KOPT-K1 (cell line): ENCODE data around the gene KRTAP15-1.

Experiments used
- H3K27ac ChIP-seq: fragments of 200-600 bp; sonication (generic); 2 replicates; pipeline ENCODE4 v1.5.1; 2016; ENCODE audit warnings: antibody characterized with exemption, mild to moderate bottlenecking, low read depth, low read length; ENCODE audit not compliant: poor library complexity, severe bottlenecking
- H3K36me3 ChIP-seq: fragments of 200-600 bp; sonication (generic); 2 replicates; pipeline ENCODE4 v1.5.1; 2017; ENCODE audit warnings: antibody characterized with exemption, mild to moderate bottlenecking, low read length, moderate library complexity; ENCODE audit not compliant: insufficient read depth
- H3K9me3 ChIP-seq: fragments of 200-600 bp; sonication (generic); 2 replicates; pipeline ENCODE4 v1.5.1; 2017; ENCODE audit warnings: antibody characterized with exemption, low read length, mild to moderate bottlenecking; ENCODE audit not compliant: insufficient read depth, poor library complexity, severe bottlenecking

The KRTAP15-1 gene, protein sequence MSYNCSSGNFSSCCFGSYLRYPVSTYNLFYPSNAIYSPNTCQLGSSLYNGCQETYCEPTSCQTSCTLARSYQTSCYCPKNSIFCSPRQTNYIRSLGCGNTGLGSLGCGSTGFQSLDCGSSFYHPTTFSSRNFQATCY

DNA sequence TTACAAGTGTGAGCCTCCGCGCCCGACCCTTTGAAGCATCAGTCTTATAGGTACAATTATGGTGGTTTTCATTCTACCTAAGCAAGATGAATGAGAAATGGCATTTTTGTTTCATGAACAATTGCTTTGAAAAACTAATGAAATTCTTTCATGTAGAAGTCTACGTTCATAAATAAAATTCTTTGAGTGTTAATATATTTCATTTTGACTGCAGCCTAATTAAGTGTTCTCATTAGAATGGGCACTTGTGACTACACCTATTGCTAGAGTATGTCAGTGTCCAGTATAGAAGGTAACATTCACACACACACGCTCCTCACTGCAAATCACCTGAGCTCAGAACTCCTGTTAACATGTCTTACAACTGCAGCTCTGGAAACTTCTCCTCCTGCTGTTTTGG, at the start of gene KRTAP15-1:
Gene KRTAP15-1 (plus strand): TSS at position 301 of the 400 bp plus-strand sequence. CDS start 53 bp downstream, at position 354.
- Histone ChIP-seq H3K27ac (no peak within 1 kb of the TSS), H3K9me3 (no peaks in the 10 kb centered on the region), H3K36me3 (no peaks in the 10 kb centered on the region)

DNA sequence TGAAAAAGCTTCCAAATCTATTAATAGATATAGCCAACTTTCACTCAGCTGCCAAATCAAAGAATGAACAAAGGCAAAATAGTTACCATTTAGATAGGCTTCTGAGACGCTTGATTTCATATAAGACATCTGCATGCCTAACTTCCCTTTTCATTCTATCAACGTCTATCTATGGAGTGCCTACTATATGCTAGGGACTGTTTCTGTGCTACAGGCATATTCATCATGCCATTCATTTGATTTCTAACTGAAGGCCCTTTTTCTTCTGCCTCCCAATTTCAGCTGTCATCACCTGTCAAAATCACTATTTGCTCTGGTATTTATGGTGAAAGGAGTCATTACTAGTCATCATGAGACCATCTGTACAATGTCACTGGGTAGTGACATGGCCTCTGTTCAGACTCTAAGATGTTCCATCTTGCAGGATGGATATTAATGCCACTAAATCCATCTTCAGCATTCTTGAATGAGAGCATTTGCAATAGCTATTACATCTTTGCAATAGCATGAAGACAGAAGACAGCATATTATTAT, 48.5 kb upstream of the KRTAP15-1 start:
- no peak overlapping the region for H3K27ac ChIP-seq
- peaks cover 5% of the 10 kb centered on the region for H3K9me3 ChIP-seq
- H3K36me3 ChIP-seq = no peaks in the 10 kb centered on the region

DNA sequence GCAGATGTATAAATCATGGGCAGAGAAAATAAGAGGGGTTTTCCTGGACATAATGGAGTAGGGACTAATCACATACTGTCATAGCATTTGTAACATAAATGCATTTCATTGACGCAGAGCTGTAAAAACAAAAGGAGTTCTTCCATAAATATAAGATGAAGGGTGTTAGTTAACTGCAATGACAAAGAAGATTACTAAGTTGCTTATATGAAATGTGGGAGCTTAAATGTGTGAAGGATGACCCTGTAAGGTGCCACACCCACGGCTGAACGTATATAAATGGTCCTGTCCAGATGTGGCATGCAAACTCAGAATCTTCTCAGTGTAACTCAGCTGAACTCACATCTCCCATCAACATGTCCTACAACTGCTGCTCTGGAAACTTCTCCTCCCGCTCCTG, 44.3 kb upstream of the KRTAP15-1 start, which contains the start of gene KRTAP13-1:
Gene KRTAP13-1 (plus strand): TSS at position 301 of the 400 bp plus-strand sequence. CDS start 56 bp downstream, at position 357.
- no peaks in the 10 kb centered on the region for H3K9me3 ChIP-seq
- H3K27ac ChIP-seq = no peak within 1 kb of the TSS

DNA sequence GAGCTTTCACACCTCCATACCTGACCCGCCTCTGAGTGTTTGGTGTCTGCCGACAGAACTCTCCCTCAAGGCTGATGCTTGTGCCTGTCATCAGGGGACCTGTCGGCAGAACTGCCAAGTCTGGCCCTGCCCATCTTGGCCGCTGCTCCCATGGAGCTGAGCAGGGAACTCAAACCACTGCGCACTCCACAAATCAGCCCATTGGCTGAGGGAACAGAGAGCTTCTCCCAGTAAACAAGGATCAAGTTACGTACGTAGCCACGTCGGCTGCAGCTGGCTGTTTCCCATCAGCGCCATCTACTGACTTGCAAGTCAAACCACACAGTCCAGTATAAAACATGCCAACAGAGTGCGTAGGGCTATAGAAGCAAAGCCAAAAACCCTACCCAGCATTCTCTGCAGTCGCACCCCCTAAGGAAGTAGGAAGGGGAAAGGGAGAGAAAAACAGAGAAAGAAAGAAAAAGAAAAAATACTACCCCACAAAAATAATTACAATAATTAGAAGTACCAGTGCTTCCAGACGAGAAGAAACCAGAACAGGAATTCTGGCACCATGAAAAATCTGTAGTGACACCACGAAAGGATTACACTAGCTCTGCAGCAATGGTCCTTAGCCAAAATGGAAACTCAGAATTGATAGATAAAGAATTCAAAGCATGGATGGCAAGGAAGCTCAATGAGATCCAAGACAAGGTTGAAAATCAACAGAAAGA, 31.1 kb upstream of the KRTAP15-1 start:
- peaks cover 7% of the 10 kb centered on the region for H3K9me3 ChIP-seq
- H3K36me3 ChIP-seq = no peaks in the 10 kb centered on the region
- H3K27ac ChIP-seq = no peak overlapping the region

More for the DNA sequence above, 44.3 kb upstream of the KRTAP15-1 start, which contains the start of gene KRTAP13-1:
- no peaks in the 10 kb centered on the region for H3K36me3 ChIP-seq

DNA sequence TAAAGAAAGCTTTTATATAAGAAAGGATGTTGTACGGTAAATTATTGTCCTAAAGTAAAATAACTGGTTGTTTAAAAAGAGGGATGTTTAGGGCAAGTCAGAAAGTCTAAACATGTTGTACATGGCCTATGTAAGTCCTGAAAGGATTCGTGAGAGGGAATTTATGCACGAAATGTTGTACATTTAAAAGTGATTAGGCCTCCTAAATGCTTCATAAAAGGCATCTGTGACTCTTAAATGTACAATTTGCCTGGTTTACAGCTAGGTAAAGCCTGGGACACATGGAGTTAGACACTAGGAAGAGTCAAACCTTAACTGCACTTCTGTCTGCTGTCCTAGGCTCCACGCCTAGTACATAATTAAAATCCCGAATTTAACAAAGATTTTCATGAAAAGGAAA, 24.1 kb upstream of the KRTAP15-1 start:
- Histone ChIP-seq H3K9me3 (no peaks in the 10 kb centered on the region), H3K27ac (no peak overlapping the region), H3K36me3 (no peaks in the 10 kb centered on the region)

DNA sequence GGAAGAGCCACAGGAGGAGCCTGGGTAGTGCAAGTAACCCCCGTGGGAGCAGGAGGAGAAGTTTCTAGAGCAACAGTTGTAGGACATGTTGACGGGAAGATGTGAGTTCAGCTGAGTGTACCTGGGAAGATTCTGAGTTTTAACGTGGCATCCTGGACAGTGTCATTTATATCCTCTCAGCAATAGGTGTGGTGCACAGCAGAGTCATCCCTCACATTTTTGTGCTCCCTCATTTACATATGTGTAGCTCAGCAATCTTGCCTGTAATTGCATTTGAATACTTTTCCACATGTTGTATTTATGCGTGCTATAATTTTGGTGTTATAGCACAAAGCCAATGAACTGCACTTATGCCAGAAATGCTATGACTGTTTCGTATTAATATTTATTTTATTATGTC, 14.2 kb upstream of the KRTAP15-1 start, which contains the start of gene KRTAP13-3:
Gene KRTAP13-3 (minus strand): TSS at position 101 of the 400 bp plus-strand sequence. CDS start 14 bp downstream, at position 87.
- Histone ChIP-seq H3K9me3 (no peaks in the 10 kb centered on the region), H3K36me3 (no peaks in the 10 kb centered on the region), H3K27ac (no peak within 1 kb of the TSS)

DNA sequence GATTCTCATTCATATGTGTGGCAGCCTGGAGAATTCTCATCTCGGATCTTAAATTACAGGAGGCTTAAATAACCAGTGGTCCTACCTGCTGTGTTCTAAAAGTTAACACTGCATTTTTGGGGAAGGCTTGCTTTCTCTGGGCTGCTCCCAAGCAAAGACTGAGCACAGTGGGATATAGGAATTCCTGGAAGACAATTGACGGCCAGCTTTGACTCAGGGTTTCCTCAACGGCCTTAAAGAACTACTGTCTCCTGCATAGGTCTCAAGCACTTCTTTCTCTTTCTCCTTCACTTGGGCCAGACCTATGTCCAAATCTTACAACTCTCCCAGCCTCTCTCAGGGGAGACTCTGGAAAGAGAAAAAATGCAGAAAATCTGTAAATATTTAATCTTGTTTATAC, 13.3 kb upstream of the KRTAP15-1 start:
- H3K9me3 ChIP-seq = no peaks in the 10 kb centered on the region
- no peaks in the 10 kb centered on the region for H3K36me3 ChIP-seq
- H3K27ac ChIP-seq = no peak overlapping the region

DNA sequence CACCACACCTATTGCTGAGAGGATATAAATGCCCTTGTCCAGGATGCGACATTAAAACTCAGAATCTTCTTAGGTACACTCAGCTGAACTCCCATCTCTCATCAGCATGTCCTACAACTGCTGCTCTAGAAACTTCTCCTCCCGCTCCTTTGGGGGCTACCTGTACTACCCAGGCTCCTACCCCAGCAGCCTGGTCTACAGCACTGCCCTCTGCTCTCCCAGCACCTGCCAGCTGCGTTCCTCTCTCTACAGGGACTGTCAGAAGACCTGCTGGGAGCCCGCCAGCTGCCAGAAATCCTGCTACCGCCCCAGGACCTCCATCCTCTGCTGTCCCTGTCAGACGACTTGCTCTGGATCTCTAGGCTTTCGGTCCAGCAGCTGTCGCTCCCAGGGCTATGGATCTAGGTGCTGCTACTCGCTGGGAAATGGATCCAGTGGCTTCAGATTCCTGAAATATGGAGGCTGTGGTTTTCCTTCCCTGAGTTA, 9.9 kb upstream of the KRTAP15-1 start, which contains the start of gene KRTAP13-4:
Gene KRTAP13-4 (plus strand): TSS at position 51 of the 486 bp plus-strand sequence. CDS start 56 bp downstream, at position 107.
- no peaks in the 10 kb centered on the region for H3K9me3 ChIP-seq
- no peaks in the 10 kb centered on the region for H3K36me3 ChIP-seq

DNA sequence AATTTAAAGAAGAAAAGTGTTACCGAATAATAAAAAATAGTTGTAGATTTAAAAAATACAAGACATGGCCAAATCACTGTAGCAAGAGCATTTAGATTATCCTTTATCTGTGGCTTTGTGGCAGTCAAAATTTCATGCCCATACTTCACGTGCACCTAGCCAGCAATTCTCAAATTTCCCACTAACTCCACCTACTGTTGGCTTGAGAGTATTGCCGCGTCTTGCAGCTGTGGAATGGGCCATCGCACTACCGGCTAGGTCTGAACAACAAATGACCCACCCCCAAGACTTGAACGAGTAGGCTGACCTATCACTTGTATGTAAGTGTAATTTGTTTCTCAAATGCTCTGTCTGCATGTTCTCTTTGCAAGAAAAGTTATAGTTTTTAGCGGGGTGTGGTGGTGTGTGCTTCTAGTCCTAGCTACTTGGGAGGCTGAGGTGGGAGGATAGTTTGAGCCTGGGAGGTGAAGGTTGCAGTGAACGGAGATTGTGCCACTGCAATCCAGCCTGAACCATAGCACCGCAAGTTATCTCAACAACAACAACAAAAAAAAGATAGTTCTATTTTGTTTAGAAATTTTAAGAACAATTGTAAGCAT, 5.9 kb upstream of the KRTAP15-1 start:
- no peaks in the 10 kb centered on the region for H3K9me3 ChIP-seq

More for the DNA sequence above, 9.9 kb upstream of the KRTAP15-1 start, which contains the start of gene KRTAP13-4:
- H3K27ac ChIP-seq = no peak within 1 kb of the TSS

DNA sequence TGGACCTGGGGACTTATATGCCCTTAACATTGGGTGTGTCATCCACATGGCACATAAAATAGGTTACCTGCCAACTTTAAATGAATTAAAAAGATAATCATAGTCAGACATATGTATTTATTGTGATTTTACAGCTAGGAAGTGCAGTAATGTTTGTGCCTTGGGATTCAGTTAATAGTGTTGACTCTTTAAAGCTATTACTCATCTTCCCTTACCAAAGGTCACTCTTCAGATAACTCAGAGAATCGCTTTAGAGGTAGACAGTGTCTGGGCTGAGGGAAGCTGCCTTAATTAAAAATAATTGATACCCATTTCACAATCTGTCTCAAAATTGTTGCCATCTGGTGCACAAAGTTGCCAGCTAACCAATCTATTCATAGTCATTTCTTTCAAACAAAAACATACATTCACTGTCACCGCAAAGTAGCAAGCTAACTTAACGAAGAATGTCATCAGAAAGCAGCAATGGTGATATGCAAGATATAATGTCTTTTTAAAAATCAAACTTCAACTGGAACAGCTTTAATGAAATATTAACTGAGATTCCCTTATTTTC, 3.0 kb upstream of the KRTAP15-1 start:
- Histone ChIP-seq H3K36me3 (no peaks in the 10 kb centered on the region), H3K9me3 (no peaks in the 10 kb centered on the region), H3K27ac (no peak overlapping the region)

More for the DNA sequence above, 5.9 kb upstream of the KRTAP15-1 start:
- no peak overlapping the region for H3K27ac ChIP-seq
- H3K36me3 ChIP-seq = no peaks in the 10 kb centered on the region

DNA sequence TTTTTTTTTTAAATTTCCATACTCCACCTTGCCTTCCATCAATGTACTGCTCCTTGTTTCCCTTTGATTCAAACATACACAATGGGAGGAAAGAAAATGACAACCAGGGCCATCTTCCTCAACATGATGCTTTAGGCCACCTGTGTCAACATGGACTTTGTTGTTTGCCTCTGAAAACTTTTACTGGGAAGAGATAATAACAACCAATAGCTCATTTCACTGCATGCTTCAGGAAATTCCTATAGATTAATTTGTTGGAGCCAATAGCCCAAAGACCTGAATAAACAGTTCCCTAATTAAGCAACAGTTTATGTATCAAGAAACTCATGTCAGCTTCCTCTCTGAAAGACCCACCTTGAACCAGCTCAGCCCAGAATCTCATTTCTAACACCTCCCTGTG, 3.2 kb downstream of the KRTAP15-1 start:
- Histone ChIP-seq H3K36me3 (no peaks in the 10 kb centered on the region), H3K27ac (no peak overlapping the region), H3K9me3 (no peaks in the 10 kb centered on the region)

DNA sequence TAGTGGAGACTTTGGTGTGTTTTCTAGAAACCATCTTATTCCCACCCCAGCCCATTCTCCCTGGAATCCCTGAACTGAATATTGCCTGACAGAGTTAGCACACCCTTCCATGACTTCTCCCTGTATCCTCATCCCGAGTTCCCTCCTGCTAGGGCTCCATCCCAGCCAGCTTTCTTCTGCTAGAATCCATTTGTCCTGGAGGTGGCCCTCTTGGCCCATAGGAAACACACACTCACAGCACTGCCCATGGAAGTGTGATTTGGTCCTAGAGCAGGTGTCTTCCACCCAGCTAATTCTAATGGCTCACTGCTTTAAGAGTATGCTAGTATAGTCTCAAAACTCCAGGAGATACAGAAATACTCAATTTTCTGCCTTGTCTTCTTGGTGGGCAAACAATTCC, 4.1 kb downstream of the KRTAP15-1 start:
- Histone ChIP-seq H3K27ac (no peak overlapping the region), H3K9me3 (no peaks in the 10 kb centered on the region), H3K36me3 (no peaks in the 10 kb centered on the region)

DNA sequence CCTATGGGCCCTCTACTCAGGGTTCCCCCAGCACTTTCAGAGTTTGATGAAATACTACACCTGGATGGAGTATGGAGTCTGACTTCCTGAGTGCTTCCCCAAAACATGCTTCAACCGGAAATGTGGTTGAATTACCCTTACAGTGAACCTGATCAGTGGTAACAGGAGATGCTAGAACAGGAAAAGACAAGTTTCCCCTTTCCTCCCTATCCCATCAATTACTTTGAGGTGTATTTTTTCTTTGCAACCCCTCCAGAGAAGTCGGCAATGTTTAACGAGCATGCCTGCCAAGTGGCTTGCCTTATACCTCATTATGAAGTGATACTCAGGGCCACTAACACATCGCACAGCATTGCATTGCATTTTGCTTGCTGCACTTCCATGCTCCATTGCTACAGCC, 7.0 kb downstream of the KRTAP15-1 start:
- Histone ChIP-seq H3K36me3 (no peaks in the 10 kb centered on the region), H3K27ac (no peak overlapping the region), H3K9me3 (no peaks in the 10 kb centered on the region)

DNA sequence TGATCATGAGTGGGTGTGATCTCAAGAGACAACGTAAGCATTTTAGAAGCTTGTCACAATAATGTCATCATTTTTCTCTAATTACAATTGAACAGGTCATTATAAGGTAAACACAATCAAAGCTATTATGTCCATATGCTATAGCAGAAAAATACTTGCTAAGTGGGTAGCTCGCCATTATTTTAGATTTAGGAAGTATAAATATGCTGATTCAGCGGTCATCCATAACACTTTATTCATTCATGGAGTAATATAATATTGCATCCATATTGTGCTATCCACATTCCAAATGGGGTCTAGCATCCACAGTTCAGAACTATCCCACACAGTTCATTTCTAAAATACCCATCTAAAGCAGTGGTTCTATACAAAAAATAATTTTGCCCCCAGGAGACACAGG, 8.4 kb downstream of the KRTAP15-1 start:
- Histone ChIP-seq H3K36me3 (no peaks in the 10 kb centered on the region), H3K27ac (no peak overlapping the region), H3K9me3 (no peaks in the 10 kb centered on the region)

DNA sequence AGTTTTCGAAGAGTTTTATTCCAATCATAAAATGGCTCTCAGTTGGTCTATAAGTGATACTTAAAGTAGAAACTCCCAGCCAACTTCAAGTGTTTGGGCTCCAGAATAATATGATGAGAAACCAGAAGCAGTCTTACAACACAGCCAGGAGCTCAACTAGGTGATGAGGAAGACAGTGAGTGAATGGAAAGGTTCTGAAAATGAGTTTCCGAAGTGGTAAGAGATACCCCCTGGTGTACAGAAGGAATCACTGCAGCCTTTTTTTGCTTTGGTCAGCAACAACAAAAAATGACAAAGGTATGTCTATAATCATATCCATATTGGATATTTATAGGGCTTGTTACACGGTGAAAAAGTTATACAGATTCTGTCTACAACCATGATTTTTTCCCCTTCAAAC, 23.6 kb downstream of the KRTAP15-1 start:
- H3K27ac ChIP-seq = no peak overlapping the region
- no peaks in the 10 kb centered on the region for H3K36me3 ChIP-seq
- no peaks in the 10 kb centered on the region for H3K9me3 ChIP-seq
